AG08396 (cell line): Measurements from ENCODE around the gene SFPQ.
"Not testable (repeated sequence)": the region's sequence is repeated elsewhere in the genome, so short reads cannot be mapped to it uniquely, and the experiment has no call there.

ENCODE experiments used
- DNase-seq: peaks from one replicate; pipeline ENCODE4 v3.0.0; 2012; ENCODE audit warnings: low spot score, mixed read lengths

SFPQ gene

DNA sequence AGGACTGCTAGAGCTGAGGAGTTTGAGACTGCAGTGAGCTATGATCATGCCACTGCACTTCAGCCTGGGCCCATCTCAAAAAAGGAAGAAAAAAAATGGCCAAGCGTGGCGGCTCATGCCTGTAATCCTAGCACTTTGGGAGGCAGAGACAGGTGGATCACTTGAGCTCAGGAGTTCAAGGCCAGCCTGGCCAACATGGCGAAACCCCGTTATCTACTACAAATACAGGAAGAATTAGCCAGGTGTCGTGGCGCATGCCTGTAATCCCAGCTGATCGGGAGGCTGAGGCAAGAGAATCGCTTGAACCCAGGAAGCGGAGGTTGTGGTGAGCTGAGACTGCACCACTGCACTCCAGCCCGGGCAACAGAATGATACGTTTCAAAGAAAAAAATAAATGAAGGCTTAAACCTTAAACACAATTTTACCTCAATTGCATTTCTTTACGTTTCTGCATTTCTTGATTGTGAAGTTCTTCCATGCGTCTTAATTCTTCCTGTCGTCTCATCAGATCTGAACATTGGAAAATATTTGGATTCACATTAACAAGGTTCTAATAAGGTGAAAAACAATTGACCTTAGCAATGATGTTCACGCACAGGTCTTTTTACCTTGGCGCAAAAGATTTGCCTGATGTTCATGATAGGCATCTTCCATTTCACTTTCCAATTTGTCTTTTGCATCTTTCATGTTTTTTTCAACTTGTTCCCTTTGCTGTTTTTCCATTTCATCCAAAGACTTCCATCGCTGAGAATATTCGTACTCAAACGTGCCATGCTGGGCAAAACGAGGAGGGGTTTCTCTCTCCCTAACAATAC, 4.2 kb downstream of the SFPQ start:
- no peak for DNase-seq

DNA sequence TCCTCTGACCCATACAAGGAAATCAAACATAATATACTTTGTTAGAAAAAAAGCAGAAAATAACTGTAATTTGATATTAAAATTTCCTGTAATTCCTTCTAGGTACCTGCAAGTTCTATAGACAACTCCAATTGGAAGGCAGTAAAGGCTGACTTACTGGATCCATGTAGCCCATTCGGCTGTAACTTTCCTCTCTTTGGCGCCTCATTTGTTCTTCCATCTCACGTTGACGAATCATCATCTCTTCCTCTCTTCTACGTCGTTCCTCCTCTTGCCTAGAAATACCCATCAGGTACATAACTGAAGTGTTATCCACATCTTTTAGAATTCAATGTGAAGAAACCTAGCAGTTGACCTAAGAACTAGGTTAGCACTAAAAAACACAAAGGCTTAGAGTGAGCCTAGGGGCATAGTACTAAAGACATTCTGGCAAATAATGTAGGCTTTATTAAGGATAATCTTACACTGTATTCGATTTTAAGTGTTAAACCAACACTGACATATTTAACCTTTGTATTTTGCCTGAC, 5.1 kb downstream of the SFPQ start:
- no peak for DNase-seq

GRCh38 chr1:35186239-35186638, 6.7 kb downstream of the SFPQ start:
- no peak for DNase-seq

DNA sequence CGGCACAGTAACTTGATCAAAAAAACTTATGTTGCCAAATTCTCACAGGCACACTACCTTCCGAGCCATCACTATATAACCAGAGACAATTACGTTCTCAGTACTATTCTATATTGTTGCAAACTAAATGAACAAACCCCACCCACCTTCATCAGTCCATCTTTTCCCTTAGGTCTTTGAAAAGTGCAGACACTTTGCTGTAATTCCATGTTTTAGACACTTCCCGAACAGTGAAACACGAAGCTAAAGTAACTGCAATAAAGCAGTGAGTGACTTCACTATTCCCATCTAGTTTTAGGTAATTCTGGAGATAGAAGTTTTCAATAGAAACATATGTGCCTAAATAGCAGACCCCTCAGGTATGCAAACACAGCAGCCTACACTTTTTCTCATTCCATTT, 7.7 kb downstream of the SFPQ start:
- DNase-seq = no peak

- no peak for DNase-seq
Measured at GRCh38 chr1:35184495-35185199, 8.3 kb downstream of the SFPQ start.

- DNase-seq = no peak
Measured at GRCh38 chr1:35181790-35182455, 11.0 kb downstream of the SFPQ start.

DNA sequence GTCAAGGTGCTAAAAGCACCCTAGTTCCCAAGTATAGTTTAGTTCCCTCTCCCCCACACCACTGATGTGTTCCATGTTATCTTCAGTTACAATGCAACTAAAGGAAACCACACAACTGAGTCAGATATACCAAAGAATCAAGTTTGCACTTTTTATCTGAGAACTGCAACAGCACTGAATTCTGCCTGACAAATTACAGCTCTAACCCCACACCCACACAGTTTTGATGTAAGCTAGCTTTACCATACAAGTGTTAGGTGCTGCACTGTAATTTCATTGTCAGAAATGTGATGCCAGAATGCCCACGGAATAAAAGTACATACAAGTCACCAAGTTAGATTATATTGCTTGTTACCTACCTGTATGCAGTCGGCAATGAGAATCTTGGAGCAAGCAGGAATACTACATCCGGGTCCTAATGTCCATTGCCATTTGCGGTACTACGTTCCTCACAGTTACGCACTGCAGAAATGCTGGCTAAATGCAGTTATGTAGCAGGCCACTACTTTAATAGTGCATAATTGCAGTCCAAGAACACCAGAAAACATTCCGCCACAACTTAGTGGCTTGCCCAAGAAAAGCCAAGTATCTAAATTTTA, 12.1 kb downstream of the SFPQ start:
- DNase-seq = no peak

DNA sequence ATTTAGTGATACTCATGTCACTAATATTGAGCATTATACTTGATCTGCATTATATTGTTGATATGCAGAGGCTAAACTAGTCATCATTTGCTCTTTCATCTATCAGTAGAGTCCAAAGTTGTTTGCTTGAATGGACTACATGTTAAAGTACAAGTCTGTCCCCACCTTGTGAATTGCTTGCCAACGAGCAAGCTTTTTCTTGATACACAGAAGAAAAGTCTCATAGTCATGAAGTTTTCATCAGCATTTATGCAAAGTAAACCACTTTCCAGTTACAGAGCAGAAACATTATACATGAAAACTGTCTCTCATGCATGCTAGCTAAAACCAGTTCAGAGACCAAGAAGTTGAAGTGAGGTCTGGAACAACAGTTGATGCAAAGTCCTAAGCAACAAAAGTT, 13.0 kb downstream of the SFPQ start:
- no peak for DNase-seq

GRCh38 chr1:35178874-35179380, 14.0 kb downstream of the SFPQ start:
- no peak for DNase-seq

DNA sequence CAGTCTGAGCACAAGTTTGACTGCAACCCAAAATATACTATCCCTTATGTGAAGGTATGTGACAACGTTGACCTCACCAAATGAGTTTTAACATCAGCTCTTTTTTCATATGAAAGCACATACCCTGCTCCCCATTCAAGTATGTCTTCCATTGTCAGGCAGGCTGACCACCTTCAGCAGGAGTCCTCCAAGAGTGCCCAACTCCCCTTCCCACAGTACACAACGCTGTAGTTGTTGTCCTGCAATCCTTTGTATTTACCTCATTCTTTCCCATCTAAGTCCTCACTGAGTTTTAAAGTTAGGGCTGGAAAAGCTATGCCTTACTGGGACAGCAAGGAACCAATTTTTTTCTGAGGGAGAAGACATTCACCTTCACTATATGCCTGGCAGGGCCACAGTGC, 14.7 kb downstream of the SFPQ start:
- DNase-seq = no peak

DNA sequence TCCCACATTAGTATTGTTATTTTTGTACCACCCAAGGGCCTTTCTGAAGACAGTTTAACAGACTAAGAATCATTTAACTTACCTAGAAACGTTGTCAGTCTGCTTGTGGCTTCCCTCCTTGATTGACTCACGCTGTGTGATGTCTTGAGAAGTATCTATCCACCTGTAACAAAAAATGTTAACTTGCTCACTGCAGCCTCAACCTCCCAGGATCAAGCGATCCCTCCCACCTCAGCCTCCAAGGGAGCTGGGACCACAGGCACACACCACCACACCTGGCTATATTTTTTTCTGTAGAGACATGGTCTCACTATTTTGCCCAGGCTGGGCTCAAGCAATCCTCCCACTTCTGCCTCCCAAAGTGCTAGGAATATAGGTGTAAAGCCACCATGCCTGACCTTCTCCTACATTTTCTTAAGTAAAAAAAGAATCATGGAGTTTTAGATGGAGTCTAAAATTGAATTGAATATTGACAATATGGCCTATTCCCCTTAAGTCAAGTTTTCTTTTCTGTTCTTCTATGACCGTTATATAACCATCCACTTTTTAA, 15.6 kb downstream of the SFPQ start:
- DNase-seq = no peak

- DNase-seq = no peak
Measured at GRCh38 chr1:35175602-35176001, 17.3 kb downstream of the SFPQ start.

- no peak for DNase-seq
Measured at GRCh38 chr1:35175098-35175576, 17.8 kb downstream of the SFPQ start.

DNA sequence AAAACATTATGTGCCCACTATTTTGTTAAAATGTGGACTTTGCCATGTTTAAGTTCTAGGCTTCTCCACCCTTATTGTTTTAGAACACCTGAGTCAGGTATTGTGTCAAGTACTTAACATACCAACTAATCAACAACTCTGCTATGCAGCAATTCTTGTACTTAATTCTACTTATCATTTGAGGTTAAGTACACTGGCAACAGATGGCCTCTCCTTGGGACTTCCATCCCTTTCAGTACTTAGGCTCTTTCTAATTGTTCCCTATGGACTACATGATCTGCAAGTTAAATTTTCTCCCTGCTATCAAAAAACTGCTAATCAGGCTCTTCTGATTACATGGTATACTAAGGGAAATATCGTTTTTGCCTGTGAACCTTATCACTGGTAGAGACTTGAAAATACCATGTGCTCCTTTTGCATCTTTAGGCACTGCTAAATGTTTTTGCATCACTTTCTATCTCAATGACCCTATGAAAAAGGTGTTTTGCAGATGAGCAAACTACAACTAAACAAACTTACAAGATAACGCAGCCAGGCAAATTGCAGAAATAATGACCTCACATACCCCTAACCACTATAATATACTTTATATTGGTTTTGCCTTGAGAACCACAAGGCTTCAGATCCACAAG, 18.9 kb downstream of the SFPQ start:
- DNase-seq = no peak

DNA sequence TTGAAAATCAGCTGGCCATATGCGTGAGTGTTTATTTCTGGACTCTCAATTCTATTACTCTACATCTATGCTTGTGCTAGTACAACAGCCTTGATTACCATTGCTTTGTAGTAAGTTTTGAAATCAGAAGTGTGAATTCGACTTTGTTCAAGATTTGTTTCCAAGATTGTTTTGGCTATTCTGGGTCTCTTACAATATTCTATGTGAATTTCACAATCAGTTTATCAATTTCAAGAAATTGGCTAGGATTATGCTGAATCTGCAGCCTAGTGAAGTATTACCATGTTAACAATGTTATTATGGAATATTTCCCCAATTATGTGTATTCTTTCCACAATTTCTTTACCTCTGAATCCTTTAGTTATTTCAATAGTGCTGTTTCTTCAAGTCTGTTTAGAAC, 19.5 kb downstream of the SFPQ start:
- DNase-seq = no peak

DNA sequence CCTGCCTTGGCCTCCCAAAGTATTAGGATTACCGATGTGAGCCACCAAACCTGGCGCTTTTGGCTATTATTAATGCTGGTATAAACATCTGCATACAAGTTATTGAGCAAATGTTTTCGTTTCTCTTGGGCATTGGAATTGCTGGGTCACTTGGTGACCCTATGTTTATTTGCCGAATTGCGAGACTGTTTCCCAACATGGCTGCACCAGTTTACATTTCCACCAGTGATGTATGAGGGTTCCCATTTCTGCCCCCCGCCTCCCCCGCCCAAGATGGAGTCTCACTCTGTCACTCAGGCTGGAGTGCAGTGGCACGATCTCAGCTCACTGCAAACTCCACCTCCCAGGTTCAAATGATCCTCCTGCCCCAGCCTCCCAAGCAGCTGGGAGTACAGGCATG, 20.9 kb downstream of the SFPQ start:
- no peak for DNase-seq

GRCh38 chr1:35171579-35171978, 21.4 kb downstream of the SFPQ start:
- no peak for DNase-seq

DNA sequence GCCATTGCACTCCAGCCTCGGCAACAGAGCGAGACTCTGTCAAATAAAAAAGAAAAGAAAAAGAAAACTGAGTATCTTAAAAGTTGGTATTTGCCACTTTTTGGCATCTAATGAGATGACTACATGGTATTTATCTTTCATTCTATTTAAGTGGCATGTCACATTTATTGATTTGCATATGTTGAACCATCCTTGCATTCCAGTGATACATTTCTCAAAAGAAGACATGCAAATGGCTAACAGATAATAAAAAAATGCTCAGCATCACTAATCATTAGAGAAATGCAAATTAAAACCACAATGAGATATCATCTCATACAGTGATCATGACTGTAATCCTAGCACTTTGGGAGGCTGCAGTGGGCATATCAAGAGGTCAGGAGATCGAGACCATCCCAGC, 28.1 kb downstream of the SFPQ start:
- DNase-seq = no peak

DNA sequence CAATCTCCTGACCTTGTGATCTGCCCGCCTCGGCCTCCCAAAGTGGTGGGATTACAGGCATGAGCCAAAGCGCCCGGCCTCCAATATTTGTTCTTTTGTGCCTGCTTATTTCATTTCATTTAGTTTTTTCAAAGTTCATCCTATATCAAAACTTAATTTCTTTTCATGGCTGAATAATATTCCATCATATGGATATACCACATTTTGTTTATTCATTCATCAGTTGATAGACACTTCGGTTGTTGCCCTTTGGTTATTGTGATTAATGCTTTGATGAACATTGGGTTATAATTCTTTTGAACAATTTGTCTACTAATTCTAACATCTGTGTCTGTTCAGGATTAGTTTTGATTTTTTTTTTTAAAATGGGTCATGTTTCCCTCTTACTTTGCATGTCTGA, 41.7 kb downstream of the SFPQ start:
- DNase-seq = no peak

GRCh38 chr1:35145892-35146549, 46.9 kb downstream of the SFPQ start:
- DNase-seq = not testable (repeated sequence)
